ENCODE results near the gene ABCC1. TPM values are rescaled to one million over a fixed set of nuclear protein-coding genes. Genes with fewer than 3 reads are reported as not detected.

Gene ABCC1
- total RNA-seq, 1 donor from 2014 or later = 38.7 TPM

DNA sequence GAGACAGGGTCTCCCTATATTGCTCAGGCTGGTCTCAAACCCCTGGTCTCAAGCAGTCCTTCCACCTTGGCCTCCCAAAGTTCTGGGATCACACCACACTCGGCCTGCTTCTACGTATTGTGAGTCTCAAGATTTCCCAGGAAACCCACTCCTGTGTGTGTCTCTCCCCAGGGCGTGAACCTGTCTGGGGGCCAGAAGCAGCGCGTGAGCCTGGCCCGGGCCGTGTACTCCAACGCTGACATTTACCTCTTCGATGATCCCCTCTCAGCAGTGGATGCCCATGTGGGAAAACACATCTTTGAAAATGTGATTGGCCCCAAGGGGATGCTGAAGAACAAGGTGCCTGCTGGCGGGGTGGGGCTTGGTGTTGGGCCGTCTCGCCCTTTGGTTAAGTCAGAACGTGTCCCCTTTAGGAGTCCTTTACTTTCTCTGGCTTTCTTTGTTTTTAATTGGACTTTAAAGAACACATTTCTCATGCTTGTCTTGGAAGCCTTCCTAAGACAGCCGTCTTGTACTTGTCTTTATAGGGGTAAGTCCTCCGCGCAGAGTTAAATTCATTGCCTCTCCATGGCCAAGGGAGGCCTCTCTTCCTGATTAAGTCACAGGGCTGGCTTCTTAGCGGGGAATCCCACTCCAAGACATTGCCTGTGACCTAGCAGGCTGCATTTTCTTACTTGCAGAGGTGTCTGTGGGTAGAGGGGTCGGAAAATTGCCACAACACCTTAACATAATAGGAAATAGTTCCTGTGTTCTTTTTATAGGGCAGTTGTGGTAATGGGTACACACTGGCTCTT lies 137.4 kb downstream of the ABCC1 start:
- Mint-ChIP-seq H3K4me3 (no peak overlapping the region), H3K27ac (ENCODE audit: unreplicated experiment) (peak overlapping the region; percentile 43), H3K36me3 (ENCODE audit: low read depth) (peaks cover 20% of the 10 kb centered on the region), H3K9me3 (no peaks in the 10 kb centered on the region), H3K27me3 (ENCODE audit: low read depth) (no peaks in the 10 kb centered on the region), H3K4me1 (no peaks in the 10 kb centered on the region)
- TF ChIP-seq, protein P1, sequence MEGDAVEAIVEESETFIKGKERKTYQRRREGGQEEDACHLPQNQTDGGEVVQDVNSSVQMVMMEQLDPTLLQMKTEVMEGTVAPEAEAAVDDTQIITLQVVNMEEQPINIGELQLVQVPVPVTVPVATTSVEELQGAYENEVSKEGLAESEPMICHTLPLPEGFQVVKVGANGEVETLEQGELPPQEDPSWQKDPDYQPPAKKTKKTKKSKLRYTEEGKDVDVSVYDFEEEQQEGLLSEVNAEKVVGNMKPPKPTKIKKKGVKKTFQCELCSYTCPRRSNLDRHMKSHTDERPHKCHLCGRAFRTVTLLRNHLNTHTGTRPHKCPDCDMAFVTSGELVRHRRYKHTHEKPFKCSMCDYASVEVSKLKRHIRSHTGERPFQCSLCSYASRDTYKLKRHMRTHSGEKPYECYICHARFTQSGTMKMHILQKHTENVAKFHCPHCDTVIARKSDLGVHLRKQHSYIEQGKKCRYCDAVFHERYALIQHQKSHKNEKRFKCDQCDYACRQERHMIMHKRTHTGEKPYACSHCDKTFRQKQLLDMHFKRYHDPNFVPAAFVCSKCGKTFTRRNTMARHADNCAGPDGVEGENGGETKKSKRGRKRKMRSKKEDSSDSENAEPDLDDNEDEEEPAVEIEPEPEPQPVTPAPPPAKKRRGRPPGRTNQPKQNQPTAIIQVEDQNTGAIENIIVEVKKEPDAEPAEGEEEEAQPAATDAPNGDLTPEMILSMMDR (conservative IDR thresholded peaks at IDR 0.05) = no peak
- DNase-seq (ENCODE audit: low read depth, low spot score) = no peak

DNA sequence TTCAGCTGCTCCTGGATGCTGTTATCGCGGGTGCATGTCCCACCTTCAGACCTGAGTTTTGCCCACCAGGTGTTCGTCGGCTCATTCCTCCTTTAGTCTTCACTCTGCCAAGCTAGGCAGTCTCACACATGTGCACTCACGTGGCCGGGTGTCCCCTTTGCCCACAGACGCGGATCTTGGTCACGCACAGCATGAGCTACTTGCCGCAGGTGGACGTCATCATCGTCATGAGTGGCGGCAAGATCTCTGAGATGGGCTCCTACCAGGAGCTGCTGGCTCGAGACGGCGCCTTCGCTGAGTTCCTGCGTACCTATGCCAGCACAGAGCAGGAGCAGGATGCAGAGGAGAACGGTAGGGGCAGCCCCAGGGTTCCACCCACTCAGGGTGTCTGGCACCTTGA lies 140.8 kb downstream of the ABCC1 start:
- TF ChIP-seq, protein P1 (conservative IDR thresholded peaks at IDR 0.05) = no peak
- Mint-ChIP-seq H3K4me3 (no peak overlapping the region), H3K36me3 (ENCODE audit: low read depth) (peaks cover 4% of the 10 kb centered on the region), H3K4me1 (no peaks in the 10 kb centered on the region), H3K27ac (ENCODE audit: unreplicated experiment) (no peak overlapping the region), H3K9me3 (no peaks in the 10 kb centered on the region), H3K27me3 (ENCODE audit: low read depth) (no peaks in the 10 kb centered on the region)
- DNase-seq (ENCODE audit: low read depth, low spot score) = no peak

DNA sequence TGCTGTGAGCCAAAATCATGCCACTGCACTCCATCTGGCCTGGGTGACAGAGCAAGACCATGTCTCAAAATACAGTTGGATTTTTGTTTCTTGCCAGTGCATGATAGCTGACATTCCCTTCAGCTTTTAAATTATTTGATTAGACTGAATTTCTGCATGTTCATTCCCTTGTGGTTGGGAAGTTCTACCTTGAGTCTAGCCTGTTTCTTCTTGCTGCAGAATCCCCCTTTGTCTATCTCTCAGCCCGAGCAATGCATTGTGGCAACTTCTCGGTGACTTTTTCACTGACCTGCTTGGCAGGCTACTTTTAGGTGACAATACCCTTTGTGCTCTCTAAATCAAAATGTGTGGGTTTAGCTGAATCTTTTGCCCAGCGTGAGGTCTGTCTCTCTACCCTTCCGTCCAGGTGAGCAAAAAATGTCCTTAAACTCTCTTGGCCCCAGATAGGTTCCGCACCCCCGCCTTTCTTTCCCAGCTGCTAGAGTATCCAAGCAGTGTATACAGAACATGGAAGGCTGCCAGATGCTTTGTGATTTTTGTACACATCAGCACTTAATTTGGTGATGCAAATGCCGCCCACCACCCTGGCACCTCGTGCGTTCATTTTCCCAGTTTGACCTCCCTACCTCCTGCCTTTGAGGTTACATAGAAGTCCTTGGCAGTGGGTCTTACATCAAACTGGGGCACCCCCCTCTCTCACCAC lies 143.7 kb downstream of the ABCC1 start:
- H3K36me3 Mint-ChIP-seq (ENCODE audit: low read depth) = peaks cover 4% of the 10 kb centered on the region
- TF ChIP-seq, protein P1 (conservative IDR thresholded peaks at IDR 0.05) = no peak
- no peak overlapping the region for H3K4me3 Mint-ChIP-seq
- no peaks in the 10 kb centered on the region for H3K27me3 Mint-ChIP-seq (ENCODE audit: low read depth)
- H3K27ac Mint-ChIP-seq (ENCODE audit: unreplicated experiment) = no peak overlapping the region
- DNase-seq (ENCODE audit: low read depth, low spot score) = no peak
- H3K4me1 Mint-ChIP-seq = peaks cover 4% of the 10 kb centered on the region
- H3K9me3 Mint-ChIP-seq = no peaks in the 10 kb centered on the region

DNA sequence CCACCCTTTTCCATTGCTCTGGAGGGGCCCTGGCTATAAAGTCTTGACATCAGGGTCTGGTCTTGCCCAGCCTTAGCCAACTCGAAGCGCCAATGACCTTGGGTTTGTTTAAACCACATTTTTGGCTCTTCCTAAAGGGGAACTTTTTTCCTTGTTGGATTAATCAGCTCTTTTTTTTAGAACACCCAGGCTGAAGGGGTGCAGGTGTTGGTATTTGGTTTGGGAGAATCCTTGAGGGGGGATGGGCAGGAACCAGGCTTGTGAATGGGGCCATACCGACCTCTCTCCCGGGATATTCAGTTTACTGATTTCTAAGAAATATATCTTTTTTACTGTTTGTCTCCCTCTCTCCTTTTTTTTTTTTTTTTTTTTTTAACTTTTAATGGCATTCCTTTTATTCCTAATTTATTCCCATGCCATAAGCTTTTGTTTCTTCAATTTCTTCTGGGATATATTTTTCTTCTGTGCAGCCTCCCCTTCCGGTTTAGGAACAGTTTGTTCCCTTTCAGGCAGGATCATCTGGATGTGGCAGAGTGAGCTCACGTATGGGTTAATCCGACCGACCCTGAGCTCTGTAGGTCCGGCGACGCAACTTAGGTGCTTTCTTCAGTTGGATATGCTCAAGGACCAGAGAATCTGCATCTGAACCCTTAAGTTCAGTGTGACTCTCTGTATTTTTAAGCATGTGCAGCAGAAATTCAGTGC lies 144.4 kb downstream of the ABCC1 start:
- TF ChIP-seq, protein P1 (conservative IDR thresholded peaks at IDR 0.05) = no peak
- Mint-ChIP-seq H3K27me3 (ENCODE audit: low read depth) (no peaks in the 10 kb centered on the region), H3K4me3 (no peak overlapping the region), H3K27ac (ENCODE audit: unreplicated experiment) (no peak overlapping the region), H3K4me1 (peaks cover 4% of the 10 kb centered on the region), H3K36me3 (ENCODE audit: low read depth) (peaks cover 4% of the 10 kb centered on the region), H3K9me3 (no peaks in the 10 kb centered on the region)
- no peak for DNase-seq (ENCODE audit: low read depth, low spot score)

DNA sequence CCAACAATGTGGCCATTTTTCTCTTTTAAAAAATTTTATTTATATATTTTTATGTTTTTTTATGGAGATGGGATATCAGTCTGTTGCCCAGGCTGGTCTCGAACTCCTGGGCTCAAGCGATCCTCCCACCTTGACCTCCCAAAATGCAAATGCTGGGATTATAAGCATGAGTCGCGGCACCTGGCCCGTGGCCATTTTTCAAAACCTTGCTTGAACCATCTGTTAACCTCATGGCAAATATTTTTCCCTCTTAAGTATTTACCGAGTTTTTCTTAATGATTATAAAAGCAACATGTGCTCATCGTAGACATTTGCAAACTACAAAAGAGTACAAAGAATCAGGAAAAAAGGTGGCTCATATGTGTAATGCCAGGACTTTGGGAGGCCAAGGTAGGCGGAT lies 146.2 kb downstream of the ABCC1 start:
- no peak for DNase-seq (ENCODE audit: low read depth, low spot score)
- Mint-ChIP-seq H3K4me3 (no peak overlapping the region), H3K27me3 (ENCODE audit: low read depth) (no peaks in the 10 kb centered on the region), H3K36me3 (ENCODE audit: low read depth) (peaks cover 4% of the 10 kb centered on the region), H3K9me3 (no peaks in the 10 kb centered on the region), H3K27ac (ENCODE audit: unreplicated experiment) (no peak overlapping the region), H3K4me1 (peaks cover 4% of the 10 kb centered on the region)
- TF ChIP-seq, protein P1 (conservative IDR thresholded peaks at IDR 0.05) = no peak

All from neural crest cell (in vitro differentiated cells).